Measurements from ENCODE around the gene C2orf78. TPM values are rescaled to one million over a fixed set of nuclear protein-coding genes. Genes with fewer than 3 reads are reported as not detected.
A peak's percentile ranks its signal among the peaks of the same experiment; 100 is the strongest.

The C2orf78 gene
- total RNA-seq, 2 experiments from 2014 or later = not detected

GRCh38 chr2:73823916-73824523, 40.0 kb downstream of the C2orf78 start:
- H3K4me1 ChIP-seq (ENCODE audit: insufficient read depth, low read length) = peaks cover 9% of the 10 kb centered on the region
- ATAC-seq (ENCODE audit: poor library complexity) (no peak), DNase-seq (peak in 8 of 14 experiments; percentile 8 to 85 (median 39))
- Mint-ChIP-seq H3K4me1 (ENCODE audit: low read depth) (peaks cover 26% of the 10 kb centered on the region), H3K27me3 (peaks cover 2% of the 10 kb centered on the region), H3K36me3 (ENCODE audit: low read depth) (no peaks in the 10 kb centered on the region), H3K27ac (no peak overlapping the region), H3K9me3 (no peaks in the 10 kb centered on the region), H3K4me3 (peak overlapping the region; percentile 40)
- TF ChIP-seq CTCF (IDR thresholded peaks at IDR 0.05) = peak; percentile 95
- no peaks in the 10 kb centered on the region for H3K9me3 ChIP-seq (ENCODE audit: control insufficient read depth in 1 of 2, insufficient read depth in 1 of 2, low read length in 2 of 2)
- H3K36me3 ChIP-seq (ENCODE audit: insufficient read depth, low read length) = no peaks in the 10 kb centered on the region
- no peaks in the 10 kb centered on the region for H3K27me3 ChIP-seq (ENCODE audit: control insufficient read depth in 1 of 2, insufficient read depth in 2 of 2, low read length in 2 of 2)
- H3K4me3 ChIP-seq (ENCODE audit: low read length) = no peak overlapping the region
- ChIA-PET POLR2A (interaction anchor here (0.8 to 1.7 kb wide), 8 partner anchors 41 to 706 kb away, joined by 3 to 5 read pairs (median 4); partner anchors contain the start of genes HTRA2 and WBP1), CTCF (interaction anchor here (0.7 to 2.3 kb wide), 23 partner anchors 10 to 631 kb away, joined by 3 to 16 read pairs (median 4); partner anchors contain the start of genes BOLA3, INO80B, MOB1A and MTHFD2)
- intact Hi-C loops (cut with DNase I, micrococcal nuclease) = loop anchor here (1.0 to 10.0 kb wide), 11 partner anchors 101 to 831 kb away; partner anchors contain the start of genes BOLA3 (in 2 of the 2), TET3 (in 2 of the 2), DGUOK (in 1 of the 2) and SEMA4F (in 1 of the 2)
- no peak overlapping the region for H3K27ac ChIP-seq (ENCODE audit: low read depth in 1 of 2, low read length in 2 of 2)

- no peak overlapping the region for H3K27ac ChIP-seq (ENCODE audit: low read depth in 1 of 2, low read length in 2 of 2)
- no peaks in the 10 kb centered on the region for H3K36me3 ChIP-seq (ENCODE audit: insufficient read depth, low read length)
- intact Hi-C loops (cut with DNase I, micrococcal nuclease) = loop anchor here (10.0 kb wide), 9 partner anchors 99 to 829 kb away; partner anchors contain the start of genes BOLA3 (in 2 of the 2), TET3 (in 2 of the 2), DGUOK (in 1 of the 2) and SEMA4F (in 1 of the 2)
- peak overlapping the region; percentile 75 for H3K4me3 Mint-ChIP-seq
- H3K4me1 ChIP-seq (ENCODE audit: insufficient read depth, low read length) = peaks cover 19% of the 10 kb centered on the region
- ChIA-PET CTCF (interaction anchor here (1.6 kb wide), 1 partner anchor 425 kb away, joined by 6 read pairs; no protein-coding TSS in a partner anchor), POLR2A (no interaction called here)
- no peak overlapping the region for H3K27ac Mint-ChIP-seq
- H3K36me3 Mint-ChIP-seq (ENCODE audit: low read depth) = peaks cover 14% of the 10 kb centered on the region
- peaks cover 39% of the 10 kb centered on the region for H3K4me1 Mint-ChIP-seq (ENCODE audit: low read depth)
- H3K4me3 ChIP-seq (ENCODE audit: low read length) = no peak overlapping the region
- H3K9me3 Mint-ChIP-seq = no peaks in the 10 kb centered on the region
- ATAC-seq (ENCODE audit: poor library complexity) (no peak), DNase-seq (no peak)
- no peaks in the 10 kb centered on the region for H3K9me3 ChIP-seq (ENCODE audit: control insufficient read depth in 1 of 2, insufficient read depth in 1 of 2, low read length in 2 of 2)
- H3K27me3 Mint-ChIP-seq = no peaks in the 10 kb centered on the region
- H3K27me3 ChIP-seq (ENCODE audit: control insufficient read depth in 1 of 2, insufficient read depth in 2 of 2, low read length in 2 of 2) = no peaks in the 10 kb centered on the region
- TF ChIP-seq CTCF (IDR thresholded peaks at IDR 0.05) = no peak
Measured at GRCh38 chr2:73825408-73825807, 41.4 kb downstream of the C2orf78 start.

GRCh38 chr2:73827018-73827417, 43.0 kb downstream of the C2orf78 start:
- peak; percentile 14 for TF ChIP-seq CTCF (IDR thresholded peaks at IDR 0.05)
- Histone ChIP-seq H3K4me1 (ENCODE audit: insufficient read depth, low read length) (peaks cover 25% of the 10 kb centered on the region), H3K9me3 (ENCODE audit: control insufficient read depth in 1 of 2, insufficient read depth in 1 of 2, low read length in 2 of 2) (no peaks in the 10 kb centered on the region), H3K27me3 (ENCODE audit: control insufficient read depth in 1 of 2, insufficient read depth in 2 of 2, low read length in 2 of 2) (no peaks in the 10 kb centered on the region), H3K4me3 (ENCODE audit: low read length) (no peak overlapping the region), H3K27ac (ENCODE audit: low read depth in 1 of 2, low read length in 2 of 2) (no peak overlapping the region), H3K36me3 (ENCODE audit: insufficient read depth, low read length) (peaks cover 5% of the 10 kb centered on the region)
- ATAC-seq (ENCODE audit: poor library complexity) = no peak
- ChIA-PET CTCF (interaction anchor here (0.9 to 1.1 kb wide), 4 partner anchors 12 to 565 kb away, joined by 3 to 6 read pairs (median 3); partner anchors contain the start of gene BOLA3), POLR2A (no interaction called here)
- Mint-ChIP-seq H3K27ac (peak overlapping the region; percentile 42), H3K36me3 (ENCODE audit: low read depth) (peaks cover 28% of the 10 kb centered on the region), H3K9me3 (no peaks in the 10 kb centered on the region), H3K4me3 (peak overlapping the region; percentile 98), H3K27me3 (no peaks in the 10 kb centered on the region), H3K4me1 (ENCODE audit: low read depth) (peaks cover 54% of the 10 kb centered on the region)
- intact Hi-C loops (cut with DNase I, micrococcal nuclease) = loop anchor here (10.0 kb wide), 9 partner anchors 98 to 828 kb away; partner anchors contain the start of genes BOLA3 (in 2 of the 2), TET3 (in 2 of the 2), DGUOK (in 1 of the 2) and SEMA4F (in 1 of the 2)
- DNase-seq = peak in 3 of 14 experiments; percentile 25 to 37 (median 36)

Data from CD4-positive, alpha-beta T cell (primary cell).